Measurements from ENCODE around the gene CUL1. TPM values are rescaled to one million over a fixed set of nuclear protein-coding genes. Genes with fewer than 3 reads are reported as not detected.

The CUL1 gene
- total RNA-seq, 2 donors from 2014 or later: 19.5 to 23.1 TPM

DNA sequence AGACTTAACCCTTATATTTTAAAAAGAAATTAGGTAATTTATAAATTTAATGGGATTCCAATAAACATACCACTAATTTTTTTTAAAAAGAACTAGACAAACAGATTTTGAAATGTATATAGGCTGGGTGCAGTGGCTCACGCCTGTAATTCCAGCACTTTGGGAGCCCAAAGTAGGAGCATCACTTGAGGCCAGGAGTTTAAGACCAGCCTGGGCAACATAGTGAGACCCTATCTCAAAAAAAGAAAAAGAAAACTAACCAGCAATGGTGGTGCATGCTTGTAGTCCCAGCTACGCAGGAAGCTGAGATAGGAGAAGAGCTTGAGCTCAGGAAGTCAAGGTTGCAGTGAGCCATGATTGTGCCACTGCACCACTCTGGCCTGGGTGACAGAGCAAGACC, 122.7 kb downstream of the CUL1 start:
- Histone ChIP-seq H3K36me3 (replicated peaks in 1 of 2; ENCODE audit: insufficient read depth in 1 of 2, low read depth in 2 of 2) (no peaks in the 10 kb centered on the region), H3K9me3 (no peaks in the 10 kb centered on the region), H3K27me3 (no peaks in the 10 kb centered on the region), H3K27ac (no peak overlapping the region), H3K4me1 (no peaks in the 10 kb centered on the region), H3K4me3 (no peak overlapping the region)
- WGBS, 2 donors: 93 to 94% methylated on average over 2 of the region's 2 CpGs
- ATAC-seq (no peak), DNase-seq (no peak)
- intact Hi-C loops (cut with DNase I): no loop called here
- no peak for TF ChIP-seq POLR2A (IDR thresholded peaks at IDR 0.05)
- TF ChIP-seq, protein P1, sequence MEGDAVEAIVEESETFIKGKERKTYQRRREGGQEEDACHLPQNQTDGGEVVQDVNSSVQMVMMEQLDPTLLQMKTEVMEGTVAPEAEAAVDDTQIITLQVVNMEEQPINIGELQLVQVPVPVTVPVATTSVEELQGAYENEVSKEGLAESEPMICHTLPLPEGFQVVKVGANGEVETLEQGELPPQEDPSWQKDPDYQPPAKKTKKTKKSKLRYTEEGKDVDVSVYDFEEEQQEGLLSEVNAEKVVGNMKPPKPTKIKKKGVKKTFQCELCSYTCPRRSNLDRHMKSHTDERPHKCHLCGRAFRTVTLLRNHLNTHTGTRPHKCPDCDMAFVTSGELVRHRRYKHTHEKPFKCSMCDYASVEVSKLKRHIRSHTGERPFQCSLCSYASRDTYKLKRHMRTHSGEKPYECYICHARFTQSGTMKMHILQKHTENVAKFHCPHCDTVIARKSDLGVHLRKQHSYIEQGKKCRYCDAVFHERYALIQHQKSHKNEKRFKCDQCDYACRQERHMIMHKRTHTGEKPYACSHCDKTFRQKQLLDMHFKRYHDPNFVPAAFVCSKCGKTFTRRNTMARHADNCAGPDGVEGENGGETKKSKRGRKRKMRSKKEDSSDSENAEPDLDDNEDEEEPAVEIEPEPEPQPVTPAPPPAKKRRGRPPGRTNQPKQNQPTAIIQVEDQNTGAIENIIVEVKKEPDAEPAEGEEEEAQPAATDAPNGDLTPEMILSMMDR (IDR thresholded peaks at IDR 0.05): no peak

DNA sequence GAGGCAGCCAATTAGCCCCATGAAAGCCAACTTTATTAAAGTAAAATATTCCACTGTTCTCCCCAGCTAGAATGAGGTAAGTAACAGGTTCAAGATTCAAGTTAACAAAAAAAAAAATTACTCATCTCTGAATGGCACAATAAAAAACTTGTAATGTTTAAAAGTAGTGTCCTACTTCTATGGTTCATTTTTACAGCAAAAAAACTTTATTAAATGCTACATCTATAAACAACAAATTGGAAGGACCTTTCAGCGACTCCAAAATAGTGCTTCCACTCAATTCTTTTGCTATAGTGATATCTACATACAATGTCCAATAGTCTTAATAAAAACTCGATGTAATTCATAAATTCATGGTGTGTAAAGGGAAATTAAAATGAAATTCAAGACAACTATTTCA, 126.2 kb downstream of the CUL1 start:
- H3K27me3 ChIP-seq: no peaks in the 10 kb centered on the region
- no peak overlapping the region for H3K27ac ChIP-seq
- no peak for TF ChIP-seq POLR2A (IDR thresholded peaks at IDR 0.05)
- TF ChIP-seq, protein P1 (IDR thresholded peaks at IDR 0.05): no peak
- peaks cover 0 to 2% of the 10 kb centered on the region in 2 donors for H3K36me3 ChIP-seq (replicated peaks in 1 of 2; ENCODE audit: insufficient read depth in 1 of 2, low read depth in 2 of 2)
- intact Hi-C loops (cut with DNase I): no loop called here
- DNase-seq (no peak), ATAC-seq (no peak)
- H3K9me3 ChIP-seq: no peaks in the 10 kb centered on the region
- WGBS, 2 donors: 97 to 99% methylated on average over 2 of the region's 2 CpGs
- H3K4me3 ChIP-seq: no peak overlapping the region
- H3K4me1 ChIP-seq: no peaks in the 10 kb centered on the region

DNA sequence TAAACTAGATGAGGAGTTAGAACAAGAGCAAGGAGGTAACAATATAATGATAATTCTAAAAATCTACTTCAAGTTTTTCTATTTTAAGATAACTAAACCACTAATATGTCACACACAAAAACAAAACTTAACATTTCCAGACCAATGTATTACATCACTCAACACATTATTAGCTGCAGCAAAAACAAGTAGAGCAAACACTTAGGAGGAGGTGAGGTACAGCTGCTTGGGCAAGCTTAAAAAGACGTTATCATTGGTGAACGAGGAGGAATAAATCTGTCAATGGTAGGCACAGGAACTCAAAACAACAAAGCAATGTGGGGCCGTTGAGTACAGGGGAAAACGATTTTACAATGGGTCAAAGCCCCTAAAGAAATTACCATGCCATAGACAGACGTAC, 126.6 kb downstream of the CUL1 start:
- H3K4me1 ChIP-seq: no peaks in the 10 kb centered on the region
- no peaks in the 10 kb centered on the region for H3K9me3 ChIP-seq
- intact Hi-C loops (cut with DNase I): no loop called here
- DNase-seq (no peak), ATAC-seq (no peak)
- 83 to 84% methylated on average over 5 of the region's 5 CpGs for WGBS, 2 donors
- no peak for TF ChIP-seq POLR2A (IDR thresholded peaks at IDR 0.05)
- TF ChIP-seq, protein P1 (IDR thresholded peaks at IDR 0.05): no peak
- no peaks in the 10 kb centered on the region for H3K27me3 ChIP-seq
- no peak overlapping the region for H3K4me3 ChIP-seq
- H3K27ac ChIP-seq: no peak overlapping the region
- peaks cover 0 to 2% of the 10 kb centered on the region in 2 donors for H3K36me3 ChIP-seq (replicated peaks in 1 of 2; ENCODE audit: insufficient read depth in 1 of 2, low read depth in 2 of 2)

DNA sequence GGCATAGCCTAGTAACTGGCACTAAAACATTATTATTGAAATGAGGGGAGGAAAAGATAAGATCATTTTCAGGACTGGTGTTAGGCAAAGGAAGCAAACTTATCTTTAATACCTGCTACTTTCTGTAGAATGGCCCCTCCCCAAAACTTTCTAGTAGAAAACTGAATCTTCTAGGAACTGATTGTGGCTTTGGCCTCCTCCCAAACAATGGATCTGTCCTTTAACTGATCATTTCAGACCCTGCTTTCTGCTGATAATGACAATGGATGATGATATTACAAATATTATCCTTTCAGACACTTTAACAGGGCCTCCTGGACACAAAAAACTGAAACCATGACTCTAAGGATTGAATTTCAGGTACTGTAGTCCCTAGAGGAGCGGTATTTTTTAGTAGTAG, 130.3 kb downstream of the CUL1 start:
- TF ChIP-seq POLR2A (IDR thresholded peaks at IDR 0.05): no peak
- TF ChIP-seq, protein P1 (IDR thresholded peaks at IDR 0.05): no peak
- no peak for DNase-seq

DNA sequence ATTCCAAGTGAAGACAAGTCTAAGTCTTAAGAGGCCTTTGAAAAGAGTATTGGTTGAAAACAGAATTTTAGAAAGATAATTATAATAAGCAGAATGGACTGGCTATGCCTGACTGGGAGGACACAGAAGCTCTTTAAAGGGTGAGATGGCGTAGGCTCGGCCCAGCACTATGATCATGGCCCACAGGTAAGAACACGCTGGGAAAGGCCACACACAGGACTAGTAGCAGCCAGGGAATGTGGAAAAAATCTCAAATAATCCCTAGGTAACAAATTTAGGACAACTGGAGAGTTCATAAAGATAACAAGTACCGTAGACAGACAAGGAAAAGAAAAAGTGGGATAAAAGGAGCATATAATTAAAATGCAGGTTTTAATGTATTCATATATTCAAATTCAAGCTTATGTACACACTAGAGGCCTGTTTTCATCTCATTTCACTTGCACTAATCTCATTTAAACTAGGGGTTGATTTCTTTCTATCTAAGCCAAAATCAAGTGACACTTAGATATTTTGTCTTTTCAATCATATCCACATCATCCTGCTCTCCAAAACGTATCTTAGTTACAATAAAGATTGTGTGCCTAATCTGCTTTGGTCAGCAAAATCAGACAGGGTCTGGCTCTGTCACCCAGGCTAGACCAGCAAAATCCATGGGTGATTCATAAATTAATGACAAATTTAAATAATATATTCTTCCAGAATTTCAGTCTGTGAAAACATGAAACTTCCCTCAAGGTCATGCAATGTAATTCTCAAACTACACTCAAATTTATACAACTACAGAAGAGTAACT, 132.4 kb downstream of the CUL1 start:
- TF ChIP-seq, protein P1 (IDR thresholded peaks at IDR 0.05): no peak
- no peak for TF ChIP-seq POLR2A (IDR thresholded peaks at IDR 0.05)
- ATAC-seq (no peak), DNase-seq (no peak)
- WGBS, 2 donors: 90 to 95% methylated on average over 5 of the region's 5 CpGs
- H3K4me3 ChIP-seq: no peak overlapping the region
- no peaks in the 10 kb centered on the region for H3K9me3 ChIP-seq
- H3K4me1 ChIP-seq: no peaks in the 10 kb centered on the region
- no peaks in the 10 kb centered on the region for H3K27me3 ChIP-seq
- H3K36me3 ChIP-seq (replicated peaks in 1 of 2; ENCODE audit: insufficient read depth in 1 of 2, low read depth in 2 of 2): peaks cover 0 to 2% of the 10 kb centered on the region in 2 donors
- no peak overlapping the region for H3K27ac ChIP-seq
- intact Hi-C loops (cut with DNase I): no loop called here

More for the DNA sequence above, 130.3 kb downstream of the CUL1 start:
- Histone ChIP-seq H3K27ac (no peak overlapping the region), H3K27me3 (no peaks in the 10 kb centered on the region), H3K4me1 (no peaks in the 10 kb centered on the region), H3K36me3 (replicated peaks in 1 of 2; ENCODE audit: insufficient read depth in 1 of 2, low read depth in 2 of 2) (peaks cover 0 to 2% of the 10 kb centered on the region in 2 donors), H3K9me3 (no peaks in the 10 kb centered on the region), H3K4me3 (no peak overlapping the region)
- WGBS, 2 donors: 95 to 100% methylated on average over 1 of the region's 1 CpG
- no peak for ATAC-seq
- intact Hi-C loops (cut with DNase I): no loop called here

Measured in body of pancreas (tissue), 4 donors.